IMR-90 (cell line): ENCODE measurements around the gene TUBD1. TPM values are rescaled to one million over a fixed set of nuclear protein-coding genes. Genes with fewer than 3 reads are reported as not detected.

ENCODE experiments used
- ATAC-seq: fragments of 200-7000 bp; cut with Tn5 transposase; 2 replicates; pipeline ENCODE4 v1.9.1; 2020; ENCODE audit warnings: low read depth, mild to moderate bottlenecking, moderate library complexity
- BruUV-seq: library from RNA; stranded (reverse); fragments of 400-500 nt; replicated peaks from 2 replicates; lab custom pipeline; 2021; lab: Mats Ljungman, UMichigan
- CTCF ChIA-PET: fragments of 300-600 bp; formaldehyde crosslinking; extraction: SDS; loops from one replicate; lab custom pipeline; 2021; ENCODE audit warnings: antibody characterized with exemption; lab: Yijun Ruan, JAX
- POLR2A ChIA-PET: fragments of 300-600 bp; sonication (Branson Sonifier 250); formaldehyde crosslinking; loops from one replicate; lab custom pipeline; 2022; ENCODE audit warnings: antibody characterized with exemption; ENCODE audit not compliant: unreplicated experiment; lab: Charles Lee
- DNase-seq: peaks from one replicate; pipeline ENCODE4 v3.0.0; 2013
- H2AFZ ChIP-seq: replicated peaks from 2 replicates; pipeline ENCODE3; 2013; ENCODE audit warnings: low read length, mild to moderate bottlenecking; ENCODE audit not compliant: poor library complexity
- H2AK5ac ChIP-seq: 2 replicates; pipeline ENCODE4 v1.6.1; 2013; ENCODE audit warnings: low read depth, low read length, inconsistent platforms
- H2AK9ac ChIP-seq: replicated peaks from 2 replicates; pipeline ENCODE3; 2013; ENCODE audit warnings: mild to moderate bottlenecking, low read depth, low read length, moderate library complexity; ENCODE audit not compliant: poor library complexity
- H2BK120ac ChIP-seq: 2 replicates; pipeline ENCODE4 v1.6.1; 2013; ENCODE audit warnings: low read depth, low read length, inconsistent platforms
- H2BK15ac ChIP-seq: 3 replicates; pipeline ENCODE4 v1.6.1; 2013; ENCODE audit warnings: low read depth, low read length, inconsistent platforms
- H2BK20ac ChIP-seq: 2 replicates; pipeline ENCODE4 v1.6.1; 2013; ENCODE audit warnings: low read depth, mild to moderate bottlenecking, inconsistent platforms, low read length, moderate library complexity
- H2BK5ac ChIP-seq: 2 replicates; pipeline ENCODE4 v1.6.1; 2013; ENCODE audit warnings: mild to moderate bottlenecking, low read depth, low read length, inconsistent platforms; ENCODE audit not compliant: poor library complexity, severe bottlenecking
- H3K14ac ChIP-seq: replicated peaks from 2 replicates; pipeline ENCODE4 v1.6.1; 2013; ENCODE audit warnings: low read depth, low read length, inconsistent platforms
- H3K18ac ChIP-seq: 2 replicates; pipeline ENCODE4 v1.6.1; 2013; ENCODE audit warnings: low read depth, low read length, control low read depth
- H3K23ac ChIP-seq: 2 replicates; pipeline ENCODE4 v1.6.1; 2013; ENCODE audit warnings: low read depth, low read length, inconsistent platforms
- H3K27ac ChIP-seq: 2 replicates; pipeline ENCODE4 v1.5.1; 2013; ENCODE audit warnings: mild to moderate bottlenecking, control low read depth, low read length; ENCODE audit not compliant: insufficient read depth
- H3K27me3 ChIP-seq: 2 replicates; pipeline ENCODE4 v1.6.1; 2013; ENCODE audit warnings: low read length; ENCODE audit not compliant: control insufficient read depth, insufficient read depth
- H3K36me3 ChIP-seq: 2 replicates; pipeline ENCODE4 v1.6.1; 2013; ENCODE audit warnings: low read length, mixed read lengths; ENCODE audit not compliant: control insufficient read depth, insufficient read depth
- H3K4ac ChIP-seq: 2 replicates; pipeline ENCODE4 v1.6.1; 2013; ENCODE audit warnings: low read depth, low read length, inconsistent platforms
- H3K4me1 ChIP-seq: 2 replicates; pipeline ENCODE4 v1.6.1; 2013; ENCODE audit warnings: low read length, mixed read lengths; ENCODE audit not compliant: control insufficient read depth, insufficient read depth
- H3K4me2 ChIP-seq: 2 replicates; pipeline ENCODE4 v1.6.1; 2013; ENCODE audit warnings: low read depth, mild to moderate bottlenecking, control low read depth, low read length, moderate library complexity
- H3K4me3 ChIP-seq: 2 replicates; pipeline ENCODE4 v1.5.1; 2013; ENCODE audit warnings: low read depth, mild to moderate bottlenecking, control low read depth, low read length, moderate library complexity; ENCODE audit not compliant: insufficient read depth
- H3K56ac ChIP-seq: 2 replicates; pipeline ENCODE4 v1.6.1; 2013; ENCODE audit warnings: low read length, inconsistent platforms; ENCODE audit not compliant: insufficient read depth; ENCODE audit errors: extremely low read depth
- H3K79me1 ChIP-seq, 2 experiments: 2 replicates each; pipeline ENCODE4 v1.6.1; 2013; ENCODE audit warnings: low read length in 2 of 2, inconsistent platforms in 1 of 2, low read depth in 1 of 2
- H3K9ac ChIP-seq: 2 replicates; pipeline ENCODE4 v1.6.1; 2013; ENCODE audit warnings: low read depth, low read length, control low read depth
- H3K9me1 ChIP-seq: 2 replicates; pipeline ENCODE4 v1.6.1; 2013; ENCODE audit warnings: low read length, inconsistent platforms; ENCODE audit not compliant: insufficient read depth
- H3K9me3 ChIP-seq: 2 replicates; pipeline ENCODE4 v1.6.1; 2013; ENCODE audit warnings: low read length; ENCODE audit not compliant: control insufficient read depth, insufficient read depth
- H4K20me1 ChIP-seq: 2 replicates; pipeline ENCODE4 v1.6.1; 2013; ENCODE audit warnings: low read length, inconsistent platforms; ENCODE audit not compliant: insufficient read depth
- H4K5ac ChIP-seq: 2 replicates; pipeline ENCODE4 v1.6.1; 2013; ENCODE audit warnings: mild to moderate bottlenecking, low read depth, low read length, control low read depth
- H4K8ac ChIP-seq, 2 experiments: 2 replicates each; pipeline ENCODE4 v1.6.1; 2013; ENCODE audit warnings: low read depth in 2 of 2, low read length in 2 of 2, control low read depth in 1 of 2, inconsistent platforms in 1 of 2
- H4K91ac ChIP-seq: 2 replicates; pipeline ENCODE4 v1.6.1; 2013; ENCODE audit warnings: low read depth, low read length, inconsistent platforms; ENCODE audit not compliant: insufficient read depth
- CHD1 ChIP-seq: IDR thresholded peaks from 2 replicates; pipeline ENCODE4 v1.6.1; 2012; ENCODE audit warnings: low read depth, low read length, improper control_type of control experiment
- FOS ChIP-seq: fragments of 150-350 bp; IDR thresholded peaks from 2 replicates; pipeline ENCODE4 v1.6.1; 2016; ENCODE audit warnings: low read depth, low read length
- MAFK ChIP-seq: IDR thresholded peaks from 2 replicates; pipeline ENCODE4 v1.6.1; 2012; ENCODE audit warnings: low read depth, low read length, improper control_type of control experiment
- MAZ ChIP-seq: IDR thresholded peaks from 2 replicates; pipeline ENCODE4 v1.6.1; 2012; ENCODE audit warnings: low read depth, mild to moderate bottlenecking, low read length, improper control_type of control experiment, moderate library complexity, borderline replicate concordance
- MXI1 ChIP-seq: IDR thresholded peaks from 2 replicates; pipeline ENCODE4 v1.6.1; 2012; ENCODE audit warnings: low read depth, mild to moderate bottlenecking, low read length, moderate library complexity, borderline replicate concordance
- NFE2L2 ChIP-seq: fragments of 150-350 bp; IDR thresholded peaks from 2 replicates; pipeline ENCODE4 v1.6.1; 2016; ENCODE audit warnings: low read depth, mild to moderate bottlenecking, low read length
- POLR2A ChIP-seq: IDR thresholded peaks from 2 replicates; pipeline ENCODE4 v1.6.1; 2012; ENCODE audit warnings: mild to moderate bottlenecking, low read depth, low read length
- RAD21 ChIP-seq: IDR thresholded peaks from 2 replicates; pipeline ENCODE4 v1.6.1; 2012; ENCODE audit warnings: low read length, improper control_type of control experiment
- RCOR1 ChIP-seq: IDR thresholded peaks from 2 replicates; pipeline ENCODE4 v1.6.1; 2012; ENCODE audit warnings: mild to moderate bottlenecking, low read length, improper control_type of control experiment; ENCODE audit not compliant: insufficient replicate concordance
- RFX5 ChIP-seq: IDR thresholded peaks from 2 replicates; pipeline ENCODE4 v1.8.0; 2012; ENCODE audit warnings: low read depth, mild to moderate bottlenecking, low read length, moderate library complexity
- SMC3 ChIP-seq: fragments of 150-350 bp; IDR thresholded peaks from 2 replicates; pipeline ENCODE4 v1.6.1; 2016; ENCODE audit warnings: low read depth, mild to moderate bottlenecking, antibody characterized with exemption, low read length, moderate library complexity
- USF2 ChIP-seq: fragments of 150-350 bp; IDR thresholded peaks from 2 replicates; pipeline ENCODE4 v1.6.1; 2017; ENCODE audit warnings: mild to moderate bottlenecking, antibody characterized with exemption, low read length, low read depth
- dilution Hi-C: fragments of 300-500 bp; cut with HindIII; formaldehyde crosslinking; loops from one replicate; pipeline ENCODE4 v1.14.3; 2018; ENCODE audit warnings: low sequenced_read_pairs; ENCODE audit not compliant: unreplicated experiment
- in situ Hi-C: fragments of 300-500 bp; cut with MboI; formaldehyde crosslinking; loops from 3 replicates; pipeline ENCODE4 v1.14.3; 2019; ENCODE audit warnings: low sequenced_read_pairs, inconsistent platforms, mixed read lengths
- intact Hi-C: fragments of 100-400 bp; cut with micrococcal nuclease; formaldehyde crosslinking; loops from 2 replicates; pipeline ENCODE4 v1.10.0; 2022
- polyA plus RNA-seq, 3 experiments: library from polyadenylated mRNA; depleted of rRNA; stranded (reverse); fragments of >200 nt; gene quantifications; 2 replicates each; pipeline ENCODE4 v1.2.3, GENCODE V29; 2012; ENCODE audit warnings: low replicate concordance in 1 of 3
- total RNA-seq: library from RNA; depleted of rRNA; stranded (reverse); fragments of >200 nt; gene quantifications from 2 replicates; pipeline ENCODE4 v1.2.3, GENCODE V29; 2012
- TF ChIP-seq, protein P1 (sequence below): fragments of 150-350 bp; IDR thresholded peaks from 2 replicates; pipeline ENCODE4 v1.6.1; 2016; ENCODE audit warnings: low read depth, mild to moderate bottlenecking, low read length, moderate library complexity, borderline replicate concordance

The TUBD1 gene
- total and polyA plus RNA-seq, 2 of the 4 experiments (the other 2 are of a cell fraction), result 2.2 to 4.7 TPM

- Histone ChIP-seq H2AK5ac (no peak overlapping the region), H3K27ac (no peak overlapping the region), H3K23ac (no peak overlapping the region), H3K4me3 (no peak overlapping the region), H3K27me3 (no peaks in the 10 kb centered on the region), H3K9me1 (no peaks in the 10 kb centered on the region), H4K8ac (no peak overlapping the region), H3K79me1 (peaks cover 10 to 15% of the 10 kb centered on the region in 2 experiments; a peak in 3 of 4 replicates), H3K18ac (no peak overlapping the region), H2AK9ac (no peak overlapping the region), H2BK20ac (no peak overlapping the region), H3K36me3 (peaks cover 31% of the 10 kb centered on the region), H3K9me3 (no peaks in the 10 kb centered on the region), H2BK15ac (no peak overlapping the region), H3K9ac (no peak overlapping the region), H2BK120ac (no peak overlapping the region), H3K4me2 (no peak overlapping the region), H4K20me1 (no peaks in the 10 kb centered on the region), H3K56ac (no peak overlapping the region), H4K5ac (no peak overlapping the region), H3K4me1 (no peaks in the 10 kb centered on the region), H3K14ac (no peak overlapping the region), H2BK5ac (no peak overlapping the region), H4K91ac (no peak overlapping the region), H3K4ac (no peak overlapping the region), H2AFZ (no peak overlapping the region)
- POLR2A ChIA-PET, result no interaction called here
- CTCF ChIA-PET, result no interaction called here
- ATAC-seq (no peak), DNase-seq (no peak)
- TF ChIP-seq RFX5 (no peak), USF2 (no peak), RCOR1 (no peak), MAFK (no peak), FOS (no peak), CHD1 (no peak), MXI1 (no peak), POLR2A (no peak), NFE2L2 (no peak), MAZ (no peak), RAD21 (no peak), SMC3 (no peak)
- TF ChIP-seq, protein P1, sequence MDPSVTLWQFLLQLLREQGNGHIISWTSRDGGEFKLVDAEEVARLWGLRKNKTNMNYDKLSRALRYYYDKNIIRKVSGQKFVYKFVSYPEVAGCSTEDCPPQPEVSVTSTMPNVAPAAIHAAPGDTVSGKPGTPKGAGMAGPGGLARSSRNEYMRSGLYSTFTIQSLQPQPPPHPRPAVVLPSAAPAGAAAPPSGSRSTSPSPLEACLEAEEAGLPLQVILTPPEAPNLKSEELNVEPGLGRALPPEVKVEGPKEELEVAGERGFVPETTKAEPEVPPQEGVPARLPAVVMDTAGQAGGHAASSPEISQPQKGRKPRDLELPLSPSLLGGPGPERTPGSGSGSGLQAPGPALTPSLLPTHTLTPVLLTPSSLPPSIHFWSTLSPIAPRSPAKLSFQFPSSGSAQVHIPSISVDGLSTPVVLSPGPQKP, result no peak
- BruUV-seq, result no TSS peak
- dilution Hi-C loops (no loop called here), intact Hi-C loops (loop anchor here (5.0 to 10.0 kb wide), 2 partner anchors 36 to 118 kb away; no protein-coding TSS in a partner anchor), in situ Hi-C loops (loop anchor here (10.0 kb wide), 1 partner anchor 118 kb away; no protein-coding TSS in a partner anchor)
Measured at GRCh38 chr17:59916446-59916845, 23.7 kb upstream of the TUBD1 start.
